Left hindlimb (tissue), 1 donor: ENCODE results near the gene GGPS1.
A peak's percentile ranks its signal among the peaks of the same experiment; 100 is the strongest.
"Not testable (repeated sequence)": the region's sequence is repeated elsewhere in the genome, so short reads cannot be mapped to it uniquely, and the experiment has no call there.

Source experiments
- DNase-seq: peaks from one replicate; pipeline ENCODE4 v3.0.0-alpha.2; 2018

The GGPS1 gene

DNA sequence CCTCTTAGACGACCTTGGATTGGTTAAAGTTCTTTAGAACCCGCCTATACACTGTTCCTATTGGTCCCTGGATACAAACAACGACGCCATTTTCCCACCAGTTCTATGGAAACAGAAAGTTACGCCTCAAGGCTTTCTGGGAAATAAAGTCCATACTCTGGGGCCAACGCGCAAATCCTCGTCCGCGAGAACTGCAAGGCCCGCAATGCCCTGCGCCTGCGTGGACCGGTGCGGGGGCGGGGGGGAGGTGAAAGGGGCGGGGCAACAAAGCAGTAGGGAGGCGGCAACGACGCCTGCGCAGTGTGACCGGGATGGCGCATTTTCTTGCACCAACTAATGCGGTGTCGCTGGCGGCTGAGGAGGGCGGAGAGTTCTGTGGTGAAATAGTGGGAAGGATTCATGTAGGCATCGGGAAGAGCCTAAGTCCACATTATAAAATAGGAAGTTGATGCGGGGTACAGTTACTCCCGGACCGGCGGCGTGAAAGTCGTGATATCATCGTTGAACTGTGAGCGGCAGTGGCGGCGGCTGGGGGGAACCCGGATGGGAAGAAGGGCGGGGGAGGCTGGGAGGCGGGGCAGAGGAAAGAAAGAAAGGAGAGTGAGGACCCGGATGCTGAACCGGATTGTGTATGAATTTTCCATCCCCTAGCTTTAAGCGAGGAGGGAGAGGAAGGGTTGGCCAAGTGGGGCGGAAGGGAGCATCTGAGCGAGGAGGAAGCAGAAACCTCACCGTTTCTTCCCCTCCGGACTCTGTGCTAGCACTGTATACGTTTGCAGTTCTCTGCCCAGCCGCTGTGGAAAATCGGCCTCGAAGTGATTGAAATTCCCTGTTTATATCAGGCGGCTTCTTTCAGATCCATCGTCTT, at the start of gene GGPS1:
Gene GGPS1, plus strand, starts transcription at position 300 of the 868 bp plus-strand sequence. CDS start 6,695 bp downstream, outside the sequence.
- peak; percentile 100 for DNase-seq

DNA sequence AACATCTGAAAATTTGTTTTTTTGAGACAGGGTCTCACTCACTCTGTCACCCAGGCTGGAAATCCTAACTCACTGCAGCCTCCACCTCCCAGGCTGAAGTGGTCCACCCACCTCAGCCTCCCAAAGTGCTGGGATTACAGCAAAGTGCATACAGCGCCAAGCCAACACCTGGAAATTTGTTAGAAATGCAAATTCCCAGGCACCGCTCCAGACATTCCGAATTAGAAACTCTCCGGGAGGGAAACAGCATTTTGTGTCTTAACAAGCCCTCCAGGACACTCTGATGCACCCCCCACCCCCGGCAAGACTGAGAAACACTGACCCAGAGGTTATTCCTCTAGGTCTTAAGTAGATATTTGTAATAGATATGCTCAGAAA, 49.5 kb upstream of the GGPS1 start:
- no peak for DNase-seq

DNA sequence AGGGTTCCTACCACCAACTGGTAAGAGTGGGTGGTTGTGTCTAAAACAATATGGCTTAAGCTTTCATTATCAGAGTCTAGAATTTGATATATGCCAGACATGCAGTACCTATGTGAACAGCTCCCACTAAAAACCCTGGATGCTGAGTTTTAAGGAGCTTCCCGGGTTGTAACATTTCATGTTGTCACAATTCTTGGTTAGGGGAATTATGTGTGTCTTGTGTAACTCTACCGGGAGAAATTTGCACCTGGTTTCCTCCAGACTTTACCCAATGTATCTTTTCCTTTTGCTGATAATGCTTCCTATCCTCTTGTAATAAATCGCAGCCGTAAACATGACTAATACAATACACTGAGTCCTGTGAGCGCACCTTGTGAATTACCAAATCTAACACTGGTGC, 48.7 kb upstream of the GGPS1 start:
- no peak for DNase-seq

DNA sequence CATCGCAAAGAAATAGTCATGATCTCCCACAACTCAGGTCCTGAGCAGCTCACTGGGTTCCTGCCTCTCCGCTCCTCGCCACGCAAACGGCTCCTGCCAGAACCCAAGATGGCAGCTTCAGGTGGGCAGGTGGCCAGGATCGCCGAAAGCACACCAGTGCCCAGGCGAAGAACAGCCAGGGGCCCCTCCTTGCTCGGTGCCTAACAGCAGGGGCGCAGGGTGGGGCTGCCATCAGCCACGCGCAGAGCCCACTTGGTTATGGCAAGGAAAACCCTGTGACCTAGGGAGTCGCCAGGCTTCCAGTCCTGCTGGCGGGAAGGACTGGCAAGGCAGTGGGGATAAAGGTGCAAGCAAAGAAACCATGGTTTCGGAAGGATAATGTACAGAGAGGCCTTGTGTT, 47.9 kb upstream of the GGPS1 start:
- no peak for DNase-seq

DNA sequence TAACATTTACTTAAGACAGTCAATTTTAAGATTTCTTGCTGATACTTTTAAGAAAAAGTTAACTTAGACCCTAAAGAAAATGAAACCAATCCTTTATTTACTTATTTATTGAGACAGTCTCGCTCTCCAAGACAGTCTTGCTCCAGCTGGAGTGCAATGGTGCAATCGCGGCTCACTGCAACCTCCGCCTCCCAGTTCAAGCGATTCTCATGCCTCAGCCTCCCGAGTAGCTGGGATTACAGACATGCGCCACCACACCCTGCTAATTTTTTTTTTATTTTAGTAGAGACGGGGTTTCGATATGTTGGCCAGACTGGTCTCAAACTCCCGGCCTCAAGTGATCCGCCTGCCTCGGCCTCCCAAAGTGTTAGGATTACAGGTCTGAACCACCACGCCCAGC, 44.7 kb upstream of the GGPS1 start:
- DNase-seq: not testable (repeated sequence)

DNA sequence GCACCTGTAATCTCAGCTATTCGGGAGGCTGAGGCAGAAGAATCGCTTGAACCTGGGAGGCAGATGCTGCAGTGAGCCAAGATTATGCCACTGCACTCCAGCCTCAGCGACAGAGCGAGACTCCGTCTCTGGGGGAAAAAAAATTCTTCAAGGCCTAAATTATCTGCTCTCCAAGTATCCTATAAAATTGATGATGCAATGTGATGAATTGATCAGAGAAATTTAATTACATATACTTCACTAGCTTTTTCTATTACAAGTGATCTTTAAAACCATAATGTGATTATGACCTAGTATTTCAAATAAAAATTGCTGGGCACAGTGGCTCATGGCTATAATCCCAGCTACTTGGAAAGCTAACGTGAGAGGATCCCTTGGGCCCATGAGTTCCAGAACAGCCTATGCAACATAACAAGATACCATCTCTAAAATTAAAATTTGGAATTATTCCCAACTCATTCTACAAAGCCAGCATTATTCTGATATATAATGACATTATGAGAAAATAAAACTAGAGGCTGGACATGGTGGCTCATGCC, 44.1 kb upstream of the GGPS1 start:
- no peak for DNase-seq

DNA sequence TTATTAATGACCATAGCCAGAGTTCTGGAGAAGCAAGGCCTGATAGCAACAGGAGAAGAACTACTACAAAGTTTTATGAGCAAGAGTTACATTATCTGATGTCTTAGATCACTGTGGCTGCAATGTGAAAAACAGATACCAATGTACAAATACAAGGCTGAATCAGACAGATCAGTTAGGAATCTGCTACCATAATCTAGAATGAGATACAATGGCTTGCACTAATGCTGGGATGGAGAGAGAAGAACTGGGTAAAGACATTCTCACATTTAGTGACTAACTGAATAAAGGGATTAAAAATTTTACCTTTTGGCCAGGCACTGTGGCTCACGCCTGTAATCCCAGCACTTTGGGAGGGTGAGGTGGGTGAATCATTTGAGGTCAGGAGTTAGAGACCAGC, 41.7 kb upstream of the GGPS1 start:
- DNase-seq: no peak

DNA sequence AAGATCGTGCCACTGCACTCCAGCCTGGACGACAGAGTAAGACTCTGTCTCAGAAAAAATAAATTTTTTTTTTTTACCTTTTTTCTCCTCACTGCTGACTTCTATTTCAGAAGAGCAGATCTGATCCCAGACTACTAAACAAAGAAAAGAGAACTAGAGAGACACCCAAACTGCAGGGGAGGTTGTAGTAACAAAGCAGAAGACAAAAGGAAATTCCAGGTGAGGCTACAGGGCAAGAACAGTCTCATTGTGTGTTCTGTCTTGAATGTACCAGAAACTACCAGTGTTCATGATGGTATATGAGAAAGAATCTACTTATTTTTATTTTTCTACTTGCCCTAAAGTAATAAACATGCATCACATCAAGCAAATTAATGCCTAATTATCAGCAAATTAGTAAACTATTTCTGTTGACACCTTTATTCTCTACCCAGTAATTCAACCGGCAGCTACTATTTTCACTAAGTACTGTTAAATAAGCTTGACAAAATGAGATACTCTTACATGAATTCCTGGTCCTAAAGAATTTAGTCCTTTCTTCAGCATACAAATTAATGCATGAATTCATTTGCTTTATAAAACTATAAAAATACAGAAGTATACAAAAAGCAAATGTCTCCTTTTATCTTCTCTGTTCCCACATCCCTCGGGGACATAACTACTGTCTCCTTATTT, 41.0 kb upstream of the GGPS1 start:
- no peak for DNase-seq

DNA sequence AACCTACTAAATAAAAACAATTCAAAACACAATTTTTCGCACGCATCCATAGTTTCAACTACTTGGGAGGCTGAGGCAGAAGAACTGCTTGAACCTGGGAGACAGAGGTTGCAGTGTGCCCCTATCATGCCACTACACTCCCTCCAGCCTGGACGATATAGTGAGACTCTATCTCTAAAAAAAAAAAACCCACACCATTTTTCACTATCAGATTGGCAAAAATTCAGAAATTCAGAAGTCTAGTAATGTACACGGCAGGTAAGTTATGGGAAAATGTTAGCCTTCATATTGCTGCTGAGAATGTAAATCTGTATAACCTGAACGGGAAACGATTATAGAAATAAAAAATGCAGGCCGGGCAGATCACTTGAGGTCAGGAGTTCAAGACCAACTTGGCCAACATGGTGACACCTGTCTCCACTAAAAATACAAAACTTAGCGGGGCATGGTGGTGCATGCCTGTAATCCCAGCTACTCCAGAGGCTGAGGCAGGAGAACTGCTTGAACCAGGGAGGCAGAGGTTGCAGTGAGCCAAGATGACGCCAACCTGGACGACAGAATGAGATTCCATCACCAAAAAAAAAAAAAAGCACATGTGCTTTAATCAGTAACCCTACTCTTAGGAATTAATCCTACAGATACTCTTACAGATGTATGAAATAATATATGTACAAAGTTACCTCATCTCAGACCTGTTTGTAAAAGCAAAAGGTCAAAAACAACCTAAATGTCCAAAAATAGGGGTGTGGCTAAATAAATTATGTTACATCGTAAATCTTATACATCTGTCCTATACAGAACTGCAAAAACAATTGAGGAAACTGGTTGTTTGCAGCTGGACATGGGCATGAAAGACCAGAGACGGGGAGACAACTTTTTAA, 38.3 kb upstream of the GGPS1 start:
- DNase-seq: no peak

DNA sequence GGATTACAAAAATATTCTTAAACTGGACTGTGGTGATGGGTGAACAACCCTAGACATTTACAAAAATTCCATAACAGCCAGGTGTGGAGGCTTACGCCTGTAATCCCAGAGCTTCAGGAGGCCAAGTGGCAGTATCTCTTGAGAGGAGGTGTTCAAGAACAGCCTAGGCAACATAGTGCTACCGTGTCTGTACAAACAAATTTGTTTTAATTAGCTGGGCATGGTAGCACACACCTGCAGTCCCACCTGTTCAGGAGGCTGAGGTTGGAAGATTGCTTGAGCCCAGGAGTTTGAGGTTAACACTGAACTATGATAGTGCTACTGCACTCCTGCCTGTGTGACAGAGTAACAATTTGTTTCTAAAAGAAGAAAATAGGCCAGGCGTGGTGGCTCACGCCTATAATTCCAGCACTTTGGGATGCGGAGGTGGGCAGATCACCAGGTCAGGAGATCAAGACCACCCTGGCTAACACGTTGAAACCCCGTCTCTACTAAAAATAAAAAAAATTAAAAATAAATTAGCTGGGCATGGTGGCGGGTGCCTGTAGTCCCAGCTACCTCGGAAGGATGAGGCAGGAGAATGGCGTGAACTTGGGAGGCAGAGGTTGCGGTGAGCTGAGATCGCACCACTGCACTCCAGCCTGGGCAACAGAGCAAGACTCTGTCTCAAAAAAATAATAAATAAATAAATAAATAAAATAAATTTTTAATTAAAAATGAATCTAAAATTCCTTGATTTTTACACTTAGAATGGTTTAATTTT, 37.4 kb upstream of the GGPS1 start:
- no peak for DNase-seq

DNA sequence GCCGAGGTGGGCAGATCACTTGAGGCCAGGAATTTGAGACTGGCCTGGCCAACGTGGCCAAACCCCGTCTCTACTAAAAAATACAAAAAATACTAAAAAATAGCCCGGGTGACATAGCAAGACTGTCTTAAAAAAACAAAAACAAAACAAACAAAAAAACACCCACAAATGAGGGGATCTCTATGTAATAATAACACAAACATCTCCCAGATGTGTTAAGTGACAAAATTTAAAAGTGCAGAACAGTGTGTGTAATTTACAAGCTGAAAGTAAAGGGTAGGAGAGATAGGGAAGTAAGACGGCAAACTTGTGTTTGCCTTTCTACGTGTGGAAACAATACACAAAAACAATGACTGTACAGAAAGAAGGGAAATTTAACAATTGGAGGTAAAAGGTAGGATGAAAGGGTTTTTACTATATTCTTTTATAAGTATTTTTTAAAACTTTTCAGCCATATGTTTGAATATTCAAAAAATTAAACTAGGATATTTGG, 36.7 kb upstream of the GGPS1 start:
- no peak for DNase-seq

DNA sequence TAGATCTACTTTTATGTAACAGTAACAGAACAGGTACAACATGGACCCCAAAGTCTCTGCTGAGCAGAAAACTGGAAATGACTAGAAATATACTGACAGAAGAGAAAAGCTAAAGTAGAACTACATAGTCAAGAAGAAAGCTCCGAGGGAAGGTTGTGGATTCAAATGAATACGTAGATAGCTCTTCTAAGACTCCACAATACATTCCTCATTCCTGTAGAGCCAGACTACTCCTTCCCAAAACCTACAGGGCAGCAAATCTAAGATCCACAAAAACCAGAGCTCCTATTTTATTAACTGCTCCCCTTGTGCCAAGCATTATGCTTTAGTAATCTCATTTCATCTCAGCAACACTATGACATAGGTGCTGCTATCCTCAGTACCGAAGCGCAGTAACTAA, 35.6 kb upstream of the GGPS1 start:
- no peak for DNase-seq

DNA sequence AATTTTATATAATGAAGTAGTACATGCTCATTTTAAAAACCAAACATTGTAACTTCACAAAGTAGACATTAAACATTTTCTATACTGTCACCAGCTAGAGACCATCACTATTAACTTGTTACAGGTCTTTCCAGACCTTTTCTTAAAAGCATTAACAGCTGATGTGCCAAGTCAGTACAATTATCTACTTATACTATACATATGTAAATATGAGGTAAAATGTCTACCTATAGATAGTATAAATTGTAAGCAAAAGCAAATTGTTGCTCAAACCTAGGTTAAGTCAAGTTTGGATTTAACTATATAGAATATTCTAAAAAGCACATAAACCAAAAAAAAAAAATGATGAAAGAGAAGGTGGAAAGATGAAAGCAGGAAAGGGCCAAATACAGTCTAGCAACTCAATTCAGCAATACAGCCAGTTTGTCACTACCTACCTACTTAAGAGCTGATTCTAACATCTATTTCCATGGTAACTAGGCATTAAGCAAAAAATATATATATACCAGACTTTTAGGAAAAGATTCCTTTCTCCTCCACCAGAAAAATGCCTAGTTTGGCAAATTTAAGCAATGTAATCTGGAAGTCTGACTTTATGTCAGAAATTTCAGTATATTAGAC, 34.9 kb upstream of the GGPS1 start:
- DNase-seq: no peak

DNA sequence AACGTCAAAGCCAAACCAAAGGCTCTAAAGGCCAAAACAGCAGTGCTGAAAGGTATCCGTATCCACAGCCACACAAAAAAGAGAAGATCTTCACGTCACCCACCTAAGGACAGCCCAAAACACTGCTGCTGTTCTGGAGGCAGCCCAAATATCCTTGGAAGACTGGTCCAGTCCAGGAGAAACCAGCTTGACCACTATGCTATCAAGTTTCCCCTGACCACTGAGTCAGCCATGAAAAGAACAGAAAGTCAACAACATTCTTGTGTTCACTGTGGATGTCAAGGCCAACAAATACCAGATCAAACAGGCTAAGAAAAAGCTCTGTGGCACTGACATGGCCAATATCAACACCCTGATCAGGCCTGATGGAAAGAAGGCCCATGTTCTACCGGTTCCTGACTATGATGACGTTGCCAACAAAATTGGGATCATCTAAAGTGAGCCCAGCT, 32.4 kb upstream of the GGPS1 start:
- peak; percentile 31 for DNase-seq

DNA sequence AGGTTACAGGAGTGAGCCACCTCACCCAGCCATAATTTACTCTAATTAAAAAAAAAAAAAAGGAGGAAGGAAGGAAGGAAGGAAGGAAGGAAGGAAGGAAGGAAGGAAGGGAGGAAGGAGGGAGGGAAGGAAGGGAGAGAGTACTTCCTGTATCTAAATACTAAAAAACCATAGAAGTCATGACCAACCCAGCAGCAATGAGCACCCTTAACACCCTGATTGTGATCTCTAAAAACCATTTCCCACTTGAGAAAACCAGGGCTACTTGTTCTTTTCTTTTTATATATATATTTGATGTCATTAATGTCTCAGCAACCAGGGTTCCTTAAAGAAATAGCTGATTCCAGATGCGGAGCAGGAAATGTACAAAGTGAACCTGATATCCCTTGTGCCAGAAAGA, 31.6 kb upstream of the GGPS1 start:
- DNase-seq: no peak

DNA sequence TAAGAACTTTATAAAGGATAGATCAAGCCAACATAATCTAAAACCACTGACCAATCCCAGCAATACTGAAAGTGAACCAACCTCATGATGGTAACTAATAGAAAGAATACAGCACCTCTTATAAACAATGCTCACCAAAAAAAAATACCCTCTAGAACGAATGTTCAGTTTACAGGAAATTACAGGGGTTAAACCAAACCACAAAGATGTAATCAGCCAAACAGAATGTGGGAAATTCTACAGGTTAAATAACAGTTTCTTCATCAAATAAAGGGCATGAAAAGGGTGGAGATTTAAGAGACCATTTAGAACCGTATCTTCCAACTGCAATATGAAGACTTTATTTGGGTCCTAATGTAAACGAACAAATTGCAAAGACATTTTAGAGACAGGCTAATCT, 30.8 kb upstream of the GGPS1 start:
- DNase-seq: no peak

DNA sequence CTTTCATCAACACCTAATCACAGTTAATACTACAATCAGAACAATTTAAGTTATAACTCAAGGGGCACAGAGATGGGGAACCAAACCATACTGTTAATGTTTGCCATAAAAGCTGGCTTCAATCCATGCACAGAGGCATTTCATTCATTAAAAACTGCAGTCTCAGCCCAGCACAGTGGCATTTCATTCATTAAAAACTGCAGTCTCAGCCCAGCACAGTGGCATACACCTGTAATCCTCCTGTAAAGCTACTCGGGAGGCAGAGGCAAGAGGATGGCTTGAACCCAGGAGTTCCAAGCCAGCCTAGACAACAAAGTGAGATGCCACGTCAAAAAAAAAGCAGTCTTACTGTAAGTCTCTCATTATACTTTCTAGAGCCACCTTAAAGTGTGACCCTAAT, 29.6 kb upstream of the GGPS1 start:
- DNase-seq: no peak

DNA sequence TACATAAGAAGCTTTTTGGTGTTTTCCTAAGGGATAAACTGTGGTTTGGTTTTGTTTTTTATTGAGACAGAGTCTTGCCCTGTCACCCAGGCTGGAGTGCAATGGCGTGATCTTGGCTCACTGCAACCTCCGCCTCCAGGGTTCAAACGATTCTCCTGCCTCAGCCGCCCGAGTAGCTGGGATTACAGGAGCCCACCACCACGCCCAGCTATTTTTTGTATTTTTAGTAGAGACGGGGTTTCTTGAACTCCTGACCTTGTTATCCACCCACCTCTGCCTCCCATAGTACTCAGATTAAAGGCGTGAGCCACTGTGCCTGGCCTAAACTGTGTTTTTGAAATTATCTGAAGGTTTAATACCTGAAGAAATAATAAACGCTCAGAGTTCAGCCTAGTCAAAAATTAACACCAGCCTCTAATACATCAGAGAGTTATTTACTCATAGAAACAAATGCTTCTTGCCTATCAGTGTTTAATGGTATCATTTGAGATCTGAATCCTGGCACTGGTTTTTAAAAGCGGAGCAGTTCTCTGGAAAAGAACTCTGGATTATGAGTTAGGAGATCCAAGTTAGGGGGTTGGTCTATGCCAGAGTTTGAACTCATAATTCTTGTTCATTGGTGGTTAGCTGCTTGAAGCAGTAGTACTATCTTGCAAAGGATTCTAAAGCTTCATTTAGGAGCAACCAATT, 29.1 kb upstream of the GGPS1 start:
- no peak for DNase-seq

DNA sequence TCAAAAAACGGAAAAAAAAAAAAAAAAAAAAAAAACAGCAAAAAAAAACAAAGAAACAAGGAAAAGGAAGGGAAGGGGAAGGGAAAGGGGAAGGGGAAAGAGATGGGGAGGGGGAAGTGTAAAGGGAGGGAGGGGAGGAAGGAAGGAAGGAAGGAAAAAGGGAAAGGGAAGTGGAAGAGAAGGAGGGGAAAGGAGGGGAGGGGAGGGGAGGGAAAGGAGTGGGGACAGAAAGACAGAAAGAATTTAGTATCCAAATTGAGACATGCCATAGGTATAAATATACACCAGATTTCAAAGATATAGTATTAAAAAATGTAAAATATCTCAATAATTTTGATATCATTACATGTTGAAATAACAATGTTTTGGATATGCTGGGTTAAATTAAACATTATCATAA, 26.2 kb upstream of the GGPS1 start:
- DNase-seq: no peak

DNA sequence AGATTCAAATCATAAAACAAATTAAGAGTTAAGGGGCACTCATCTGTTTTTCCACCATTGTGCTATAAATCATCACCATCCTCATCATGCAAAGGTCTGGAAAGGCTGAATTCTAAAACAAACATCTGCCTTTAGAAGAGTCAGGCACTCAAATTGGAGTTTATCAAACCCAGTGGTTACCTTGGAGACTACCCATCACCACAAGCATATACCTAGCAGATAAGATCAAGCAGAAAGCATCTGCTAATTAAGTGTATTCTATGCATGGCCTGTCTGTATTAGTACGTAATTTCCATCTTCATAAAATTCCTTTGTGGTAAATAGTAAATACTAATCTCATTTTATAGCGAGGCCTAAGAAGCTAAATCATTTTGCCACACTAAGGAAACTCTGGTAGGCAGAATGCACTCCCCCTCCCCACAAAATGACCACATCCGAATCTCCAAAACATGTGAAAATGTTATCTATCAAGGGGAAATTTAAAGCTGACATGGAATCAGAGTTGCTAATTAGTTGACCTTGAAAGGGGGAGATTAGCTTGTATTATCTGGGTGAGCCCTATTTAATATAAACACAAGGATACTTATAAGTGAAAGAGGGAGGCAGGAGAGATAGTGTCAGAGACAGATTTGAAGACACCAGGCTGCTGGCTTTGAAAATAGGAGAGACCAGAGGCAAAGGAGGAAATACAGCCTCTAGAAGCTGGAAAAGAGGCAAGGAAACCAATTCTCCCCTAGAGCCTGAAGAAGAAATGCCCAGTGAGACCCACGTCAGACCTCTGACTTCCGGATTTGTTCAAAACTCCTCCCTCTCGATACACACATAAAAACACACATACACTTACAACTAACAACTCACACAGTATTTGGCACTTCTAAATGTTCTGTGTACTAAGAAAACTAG, 23.6 kb upstream of the GGPS1 start:
- no peak for DNase-seq
